HCT116 (cell line): ENCODE measurements around the gene PCMTD2. TPM values are rescaled to one million over a fixed set of nuclear protein-coding genes. Genes with fewer than 3 reads are reported as not detected.

Experiments
- ATAC-seq: fragments of 200-7000 bp; cut with Tn5 transposase; 2 replicates; pipeline ENCODE4 v1.9.1; 2020; ENCODE audit warnings: mild to moderate bottlenecking, moderate library complexity
- BruUV-seq: library from RNA; stranded (reverse); fragments of 400-500 nt; replicated peaks from 2 replicates; lab custom pipeline; 2021; lab: Mats Ljungman, UMichigan
- CTCF ChIA-PET: fragments of 300-600 bp; sonication (Branson Sonifier 250); formaldehyde crosslinking; loops from one replicate; lab custom pipeline; 2021; ENCODE audit warnings: antibody characterized with exemption; lab: Charles Lee
- POLR2A ChIA-PET: fragments of 300-600, 350-600 bp; sonication (Branson Sonifier 250); formaldehyde crosslinking; loops from one replicate; lab custom pipeline; 2021; ENCODE audit warnings: antibody characterized with exemption; lab: Charles Lee
- RAD21 ChIA-PET, 2 experiments: fragments of 300-600 bp; sonication (Branson Sonifier 250); formaldehyde crosslinking; loops; one replicate each; lab custom pipeline; 2023; ENCODE audit warnings: low total read pairs in 2 of 2; ENCODE audit not compliant: uncharacterized antibody in 2 of 2, unreplicated experiment in 2 of 2, low non-redundant PET in 1 of 2; lab: Charles Lee
- DNase-seq: peaks from one replicate; pipeline ENCODE4 v3.0.0-alpha.2; 2010; ENCODE audit warnings: low read depth, low spot score
- H2AFZ ChIP-seq: fragments of 200-600 bp; shearing (Covaris generic), sonication (generic); 2 replicates; pipeline ENCODE4 v1.6.1; 2017; ENCODE audit warnings: low read depth, mixed run types, mixed read lengths, antibody characterized with exemption, low read length; ENCODE audit not compliant: poor library complexity, severe bottlenecking
- H3K27ac ChIP-seq: 2 replicates; pipeline ENCODE4 v1.5.1; 2012; ENCODE audit warnings: low read depth, low read length
- H3K27me3 ChIP-seq: fragments of 200-600 bp; sonication (generic); 2 replicates; pipeline ENCODE4 v1.6.1; 2016; ENCODE audit warnings: mixed run types, low read length, mixed read lengths; ENCODE audit not compliant: insufficient read depth
- H3K36me3 ChIP-seq, 2 experiments: fragments of 200-500 bp in 1 of 2; fragments of 200-600 bp in 1 of 2; sonication (Bioruptor generic) in 1 of 2; sonication (generic) in 1 of 2; 2 replicates each; pipeline versions ENCODE4 v1.5.1 to v1.6.1; 2014 to 2016; ENCODE audit warnings: low read length in 2 of 2, inconsistent platforms in 1 of 2, mixed read lengths in 1 of 2, mixed run types in 1 of 2; ENCODE audit not compliant: insufficient read depth in 2 of 2, control insufficient read depth in 1 of 2
- H3K4me1 ChIP-seq, 2 experiments: fragments of 200-600 bp in 1 of 2; sonication (generic) in 1 of 2; 2 replicates each; pipeline versions ENCODE4 v1.5.1 to v1.6.1; 2012 to 2017; ENCODE audit warnings: low read length in 2 of 2, inconsistent platforms in 1 of 2, mild to moderate bottlenecking in 1 of 2, mixed read lengths in 1 of 2, mixed run types in 1 of 2, moderate library complexity in 1 of 2; ENCODE audit not compliant: insufficient read depth in 2 of 2, control insufficient read depth in 1 of 2
- H3K4me2 ChIP-seq: fragments of 200-600 bp; sonication (generic); 2 replicates; pipeline ENCODE4 v1.6.1; 2017; ENCODE audit warnings: mixed run types, low read length, mixed read lengths
- H3K4me3 ChIP-seq, 2 experiments: fragments of 200-600 bp in 1 of 2; sonication (generic) in 1 of 2; replicated peaks in 1 of 2; 2 replicates each; pipeline ENCODE4 v1.5.1; 2011 to 2016; ENCODE audit warnings: low read length in 2 of 2, control low read depth in 1 of 2, low read depth in 1 of 2, mild to moderate bottlenecking in 1 of 2, mixed read lengths in 1 of 2, mixed run types in 1 of 2
- H3K79me2 ChIP-seq: fragments of 200-600 bp; sonication (generic); 2 replicates; pipeline ENCODE4 v1.6.1; 2017; ENCODE audit warnings: mild to moderate bottlenecking, mixed run types, low read length, moderate library complexity, mixed read lengths; ENCODE audit not compliant: insufficient read depth
- H3K9ac ChIP-seq: fragments of 200-600 bp; sonication (generic); 2 replicates; pipeline ENCODE4 v1.6.1; 2016; ENCODE audit warnings: low read length, mixed read lengths
- H3K9me2 ChIP-seq: fragments of 200-600 bp; sonication (generic), shearing (Covaris generic); 2 replicates; pipeline ENCODE4 v1.6.1; 2017; ENCODE audit warnings: mixed run types, mild to moderate bottlenecking, moderate library complexity; ENCODE audit not compliant: insufficient read depth
- H3K9me3 ChIP-seq, 2 experiments: fragments of 200-500 bp in 1 of 2; fragments of 200-600 bp in 1 of 2; sonication (Bioruptor generic) in 1 of 2; sonication (generic) in 1 of 2; 2 replicates each; pipeline ENCODE4 v1.6.1; 2014 to 2017; ENCODE audit warnings: low read length in 2 of 2, mixed read lengths in 2 of 2, inconsistent platforms in 1 of 2, low read depth in 1 of 2, mild to moderate bottlenecking in 1 of 2, mixed run types in 1 of 2, moderate library complexity in 1 of 2; ENCODE audit not compliant: control insufficient read depth in 1 of 2, insufficient read depth in 1 of 2
- H4K20me1 ChIP-seq: fragments of 200-600 bp; sonication (generic), shearing (Covaris generic); 2 replicates; pipeline ENCODE4 v1.6.1; 2017; ENCODE audit warnings: mixed run types, mild to moderate bottlenecking, moderate library complexity; ENCODE audit not compliant: insufficient read depth
- CBX3 ChIP-seq: IDR thresholded peaks from 2 replicates; pipeline ENCODE4 v1.6.1; 2012; ENCODE audit warnings: low read depth
- CEBPB ChIP-seq: IDR thresholded peaks from 2 replicates; pipeline ENCODE4 v1.6.1; 2012; ENCODE audit warnings: low read depth
- EGR1 ChIP-seq: IDR thresholded peaks from 2 replicates; pipeline ENCODE4 v1.6.1; 2012; ENCODE audit warnings: low read depth
- ELF1 ChIP-seq: IDR thresholded peaks from 2 replicates; pipeline ENCODE4 v1.6.1; 2012; ENCODE audit warnings: low read depth, borderline replicate concordance
- EZH2 ChIP-seq: fragments of 200-600 bp; sonication (generic); IDR thresholded peaks from 2 replicates; pipeline ENCODE4 v1.6.1; 2017; ENCODE audit warnings: antibody characterized with exemption, mixed run types
- EZH2phosphoT487 ChIP-seq: fragments of 200-600 bp; IDR thresholded peaks from 2 replicates; pipeline ENCODE4 v1.6.1; 2018; ENCODE audit warnings: antibody characterized with exemption, borderline replicate concordance
- FOSL1 ChIP-seq: IDR thresholded peaks from 2 replicates; pipeline ENCODE4 v1.6.1; 2012; ENCODE audit warnings: low read depth
- JUND ChIP-seq: IDR thresholded peaks from 2 replicates; pipeline ENCODE4 v1.6.1; 2012
- POLR2A ChIP-seq: IDR thresholded peaks from 2 replicates; pipeline ENCODE4 v1.7.0; 2011; ENCODE audit warnings: borderline replicate concordance; ENCODE audit not compliant: insufficient read depth, insufficient read length; ENCODE audit errors: extremely low read depth
- POLR2AphosphoS5 ChIP-seq: IDR thresholded peaks from 2 replicates; pipeline ENCODE4 v1.6.1; 2011; ENCODE audit warnings: mild to moderate bottlenecking, low read depth, low read length, moderate library complexity
- RAD21 ChIP-seq: IDR thresholded peaks from 2 replicates; pipeline ENCODE4 v1.6.1; 2012; ENCODE audit warnings: low read depth, mild to moderate bottlenecking
- REST ChIP-seq: IDR thresholded peaks from 2 replicates; pipeline ENCODE4 v1.6.1; 2012; ENCODE audit warnings: low read depth
- SP1 ChIP-seq: IDR thresholded peaks from 2 replicates; pipeline ENCODE4 v1.6.1; 2012; ENCODE audit warnings: low read depth
- SRF ChIP-seq: IDR thresholded peaks from 2 replicates; pipeline ENCODE4 v1.6.1; 2012; ENCODE audit warnings: low read depth
- TCF7L2 ChIP-seq: IDR thresholded peaks from 2 replicates; pipeline ENCODE4 v1.7.0; 2011; ENCODE audit warnings: borderline replicate concordance, inconsistent platforms; ENCODE audit not compliant: insufficient read depth, insufficient read length; ENCODE audit errors: extremely low read depth
- ZBTB33 ChIP-seq: IDR thresholded peaks from 2 replicates; pipeline ENCODE4 v1.6.1; 2011; ENCODE audit warnings: mild to moderate bottlenecking, low read length, moderate library complexity; ENCODE audit not compliant: insufficient replicate concordance; ENCODE audit errors: extremely low read depth
- ZFX ChIP-seq: fragments of 450-650 bp; IDR thresholded peaks from 2 replicates; pipeline ENCODE4 v1.6.1; 2017
- intact Hi-C: fragments of 100-400 bp; cut with micrococcal nuclease; formaldehyde crosslinking; loops from 2 replicates; pipeline ENCODE4 v1.10.0; 2022
- total RNA-seq: library from RNA; stranded (reverse); gene quantifications from one replicate; pipeline ENCODE4 v1.2.1, GENCODE V29; 2021; ENCODE audit not compliant: unreplicated experiment

Gene PCMTD2
- total RNA-seq, 1 experiment from 2014 or later: 44.7 TPM

- TF ChIP-seq ELF1 (no peak), ZFX (no peak), ZBTB33 (no peak), CBX3 (no peak), RAD21 (no peak), EZH2 (no peak), EZH2phosphoT487 (no peak)
Measured at GRCh38 chr20:64222291-64222735, 33.2 kb upstream of the PCMTD2 start (continued).

- no peak for ATAC-seq
- no peak for DNase-seq
- Histone ChIP-seq H3K27me3 (no peaks in the 10 kb centered on the region), H3K4me1 (no peaks in the 10 kb centered on the region), H3K36me3 (no peaks in the 10 kb centered on the region), H3K79me2 (no peaks in the 10 kb centered on the region), H2AFZ (no peak overlapping the region), H3K4me3 (no peak overlapping the region), H3K9me3 (no peaks in the 10 kb centered on the region), H3K4me2 (no peak overlapping the region), H3K27ac (no peak overlapping the region), H3K9ac (no peak overlapping the region), H3K9me2 (no peaks in the 10 kb centered on the region), H4K20me1 (no peaks in the 10 kb centered on the region)
- intact Hi-C loops: no loop called here
- no TSS peak for BruUV-seq
- POLR2A ChIA-PET: no interaction called here
- CTCF ChIA-PET: no interaction called here
- no peak for TF ChIP-seq EZH2
- TF ChIP-seq TCF7L2: no peak
- TF ChIP-seq CEBPB: no peak
- TF ChIP-seq SRF: no peak
- TF ChIP-seq FOSL1: no peak
- no peak for TF ChIP-seq SP1
- TF ChIP-seq JUND: no peak
- TF ChIP-seq POLR2AphosphoS5: no peak
- no peak for TF ChIP-seq POLR2A
- TF ChIP-seq ZBTB33: no peak
- TF ChIP-seq CBX3: no peak
- TF ChIP-seq EZH2phosphoT487: no peak
- no peak for TF ChIP-seq REST
- TF ChIP-seq EGR1: no peak
- no peak for TF ChIP-seq RAD21
- RAD21 ChIA-PET: no interaction called here
Measured at GRCh38 chr20:64222851-64223525, 32.6 kb upstream of the PCMTD2 start.
